ENCODE measurements around the gene MBNL1. TPM values are rescaled to one million over a fixed set of nuclear protein-coding genes. Genes with fewer than 3 reads are reported as not detected.

Gene MBNL1
- total RNA-seq, 4 donors from 2014 or later: 152 to 286 (median 228) TPM

- WGBS, 2 donors: 78 to 85% methylated on average over 10 of the region's 10 CpGs
- no peak overlapping the region for H3K4me3 ChIP-seq (ENCODE audit: low read depth, poor library complexity, severe bottlenecking)
- no peak for TF ChIP-seq POLR2A (IDR thresholded peaks at IDR 0.05)
- TF ChIP-seq CTCF (IDR thresholded peaks at IDR 0.05): no peak
- intact Hi-C loops (cut with DNase I; ENCODE audit: low total_unique reads): no loop called here
- no peak for DNase-seq (ENCODE audit: low spot score in 2 of 2)
These were observed 87.3 kb downstream of the MBNL1 start for GRCh38 chr3:152355744-152356665.

GRCh38 chr3:152356870-152357276 is 88.1 kb downstream of the MBNL1 start:
- 96% methylated on average over 2 of the region's 2 CpGs for WGBS, 2 donors
- intact Hi-C loops (cut with DNase I; ENCODE audit: low total_unique reads): no loop called here
- no peak overlapping the region for H3K4me3 ChIP-seq (ENCODE audit: low read depth, poor library complexity, severe bottlenecking)
- TF ChIP-seq POLR2A (IDR thresholded peaks at IDR 0.05) (no peak), CTCF (IDR thresholded peaks at IDR 0.05) (no peak)
- no peak for DNase-seq (ENCODE audit: low spot score in 2 of 2)

- no peak overlapping the region for H3K4me3 ChIP-seq (ENCODE audit: low read depth, poor library complexity, severe bottlenecking)
- no peak for DNase-seq (ENCODE audit: low spot score in 2 of 2)
- intact Hi-C loops (cut with DNase I; ENCODE audit: low total_unique reads): no loop called here
- TF ChIP-seq CTCF (IDR thresholded peaks at IDR 0.05) (no peak), POLR2A (IDR thresholded peaks at IDR 0.05) (no peak)
These were observed 88.9 kb downstream of the MBNL1 start for GRCh38 chr3:152357587-152357986.

GRCh38 chr3:152359385-152360248 is 90.9 kb downstream of the MBNL1 start:
- TF ChIP-seq CTCF (IDR thresholded peaks at IDR 0.05): no peak
- TF ChIP-seq POLR2A (IDR thresholded peaks at IDR 0.05): no peak
- no peak overlapping the region for H3K4me3 ChIP-seq (ENCODE audit: low read depth, poor library complexity, severe bottlenecking)
- 37 to 39% methylated on average over 2 of the region's 2 CpGs for WGBS, 2 donors
- intact Hi-C loops (cut with DNase I; ENCODE audit: low total_unique reads): no loop called here
- DNase-seq (ENCODE audit: low spot score in 2 of 2): no peak

- intact Hi-C loops (cut with DNase I; ENCODE audit: low total_unique reads): no loop called here
- DNase-seq (ENCODE audit: low spot score in 2 of 2): no peak
- TF ChIP-seq POLR2A (IDR thresholded peaks at IDR 0.05): no peak
- TF ChIP-seq CTCF (IDR thresholded peaks at IDR 0.05): no peak
- 43 to 46% methylated on average over 2 of the region's 2 CpGs for WGBS, 2 donors
- no peak overlapping the region for H3K4me3 ChIP-seq (ENCODE audit: low read depth, poor library complexity, severe bottlenecking)
These were observed 91.6 kb downstream of the MBNL1 start for GRCh38 chr3:152360302-152360701.
